ENCODE measurements around the gene MN1.

Gene MN1

DNA sequence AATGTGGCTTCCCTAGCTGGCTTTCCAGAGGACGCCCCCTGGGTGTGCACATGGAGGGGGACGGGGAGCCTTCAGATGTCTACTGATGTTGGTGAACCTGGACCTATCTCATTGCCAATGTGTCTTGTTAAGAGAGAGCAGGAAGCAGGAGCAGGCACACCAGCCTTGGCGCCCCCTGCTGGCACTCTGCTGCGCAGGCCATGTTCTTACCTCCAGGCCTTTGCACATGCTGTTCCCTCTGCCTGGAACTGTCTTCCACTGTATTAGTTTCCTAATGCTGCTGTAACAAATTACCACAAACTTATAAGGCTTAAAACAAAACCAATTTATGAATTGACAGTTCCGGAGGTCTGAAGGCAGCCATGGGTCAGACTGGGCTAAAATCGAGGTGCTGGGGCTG is 23.6 kb upstream of the MN1 start:
- DNase-seq = peak; percentile 12

DNA sequence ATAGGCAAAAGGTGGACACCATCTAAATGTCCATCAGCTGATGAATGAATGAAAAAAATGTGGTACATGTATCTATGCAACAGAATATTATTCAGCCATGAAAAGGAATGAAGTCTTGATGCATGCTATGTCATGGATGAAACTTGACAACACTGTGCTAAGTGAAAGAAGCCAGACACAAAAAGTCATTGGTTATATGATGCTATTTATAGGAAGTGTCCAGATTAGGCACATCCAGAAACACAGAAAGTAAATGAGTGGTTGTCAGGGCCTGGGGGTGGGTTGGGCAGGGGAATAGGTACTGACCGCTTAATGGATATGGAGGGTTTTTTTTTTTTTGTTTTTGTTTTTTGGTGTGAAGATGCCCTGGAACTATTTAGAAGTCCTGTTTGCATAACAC is 21.7 kb upstream of the MN1 start:
- no peak for DNase-seq

DNA sequence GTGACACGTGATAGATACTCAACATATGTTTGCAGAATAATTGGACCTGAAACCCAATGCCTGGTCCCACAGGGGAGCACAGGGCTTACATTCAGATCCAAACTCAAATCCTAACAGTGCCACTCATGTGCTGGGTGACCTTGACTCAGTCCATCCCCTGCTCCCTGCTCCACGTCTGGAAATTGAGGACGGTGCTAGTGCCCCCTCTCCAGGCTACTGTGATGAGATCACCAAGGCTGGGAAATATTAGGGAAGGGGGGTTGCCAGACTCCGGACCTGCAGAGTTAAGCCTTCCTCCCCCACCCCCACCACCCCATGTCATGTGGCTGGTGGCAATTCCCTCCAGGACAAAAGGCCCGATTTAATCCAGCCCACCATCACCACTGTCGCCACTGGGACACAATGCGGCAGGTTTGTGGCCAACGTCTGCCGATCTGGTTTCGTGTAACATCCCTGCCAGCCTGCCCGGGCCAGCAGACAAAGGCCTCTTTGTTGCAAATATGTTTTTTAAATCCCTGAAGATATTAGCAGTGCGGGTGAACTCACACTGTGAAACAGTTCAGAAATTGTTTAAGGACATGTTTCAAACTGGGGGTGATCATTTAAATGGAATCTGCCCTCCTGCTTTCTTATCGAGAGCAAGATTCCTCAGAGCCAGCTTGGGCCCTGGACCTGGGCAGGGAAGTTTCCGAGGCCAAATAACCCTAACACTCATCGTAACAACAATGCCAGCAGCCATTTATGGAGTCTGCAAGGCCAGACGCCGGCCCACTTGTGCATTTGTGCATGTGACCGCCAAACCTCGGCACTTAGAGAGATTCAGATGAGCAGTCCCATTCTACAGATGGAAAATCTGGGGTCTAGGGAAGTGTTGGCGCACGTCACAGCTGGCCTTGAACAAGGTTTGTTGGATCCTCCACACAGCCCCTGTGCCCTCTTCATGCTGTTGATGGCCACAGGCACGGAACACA is 19.6 kb upstream of the MN1 start:
- DNase-seq = no peak

GRCh38 chr22:27816552-27816951 is 15.0 kb upstream of the MN1 start:
- no peak for DNase-seq

GRCh38 chr22:27815826-27816530 is 14.4 kb upstream of the MN1 start:
- DNase-seq = no peak

DNA sequence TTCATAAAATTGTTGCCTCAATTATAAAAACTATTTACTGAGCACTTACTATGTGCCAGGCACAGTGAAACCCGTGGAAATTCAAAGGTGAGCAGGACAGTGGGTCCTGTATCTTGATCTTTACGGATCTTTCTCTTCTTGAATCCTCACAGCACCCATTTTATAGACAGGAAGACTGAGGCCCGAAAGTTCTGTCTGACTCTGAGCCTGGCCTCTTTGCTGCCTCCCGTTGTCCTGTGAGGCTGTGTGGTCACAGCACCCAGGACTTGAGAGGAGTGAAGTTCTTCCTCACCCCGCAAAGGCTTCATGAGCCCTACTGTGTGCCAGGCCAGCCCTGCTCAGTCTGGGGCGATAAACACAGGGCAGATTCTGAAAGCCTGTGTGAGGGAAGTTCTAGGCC is 13.4 kb upstream of the MN1 start:
- no peak for DNase-seq

DNA sequence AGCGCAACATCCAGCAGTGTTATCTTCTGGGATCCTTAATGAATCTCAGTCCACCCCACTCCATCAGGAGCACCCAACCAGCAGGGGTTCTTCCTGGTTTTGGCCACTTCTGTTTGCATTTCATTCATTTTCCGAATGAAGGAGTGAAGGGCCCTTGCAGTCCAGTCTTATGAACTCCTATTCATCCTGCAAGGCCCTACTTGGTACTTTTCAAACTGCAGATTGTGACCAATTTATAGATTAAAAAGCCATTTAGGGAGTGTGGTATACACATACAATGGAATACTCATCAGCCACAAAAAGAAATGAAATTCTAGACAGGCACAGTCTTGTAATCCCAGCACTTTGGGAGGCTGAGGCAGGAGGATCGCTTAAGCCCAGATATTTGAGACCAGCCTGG is 10.2 kb upstream of the MN1 start:
- no peak for DNase-seq

- no peak for DNase-seq
Observed at GRCh38 chr22:27810609-27811151, 9.1 kb upstream of the MN1 start.

GRCh38 chr22:27809700-27810608 is 8.4 kb upstream of the MN1 start:
- no peak for DNase-seq

- DNase-seq = no peak
Observed at GRCh38 chr22:27809226-27809603, 7.7 kb upstream of the MN1 start.

- DNase-seq = no peak
Observed at GRCh38 chr22:27808451-27809225, 7.1 kb upstream of the MN1 start.

- no peak for DNase-seq
Observed at GRCh38 chr22:27805841-27806240, 4.3 kb upstream of the MN1 start.

GRCh38 chr22:27804470-27805297 is 3.1 kb upstream of the MN1 start:
- DNase-seq = peak; percentile 56

- DNase-seq = no peak
Observed at GRCh38 chr22:27803841-27804415, 2.4 kb upstream of the MN1 start.

- DNase-seq = peak; percentile 6
Observed at GRCh38 chr22:27802346-27803073, 954 bp upstream of the MN1 start.

- peak; percentile 14 for DNase-seq
Observed at GRCh38 chr22:27801202-27801615, 347 bp downstream of the MN1 start.

DNA sequence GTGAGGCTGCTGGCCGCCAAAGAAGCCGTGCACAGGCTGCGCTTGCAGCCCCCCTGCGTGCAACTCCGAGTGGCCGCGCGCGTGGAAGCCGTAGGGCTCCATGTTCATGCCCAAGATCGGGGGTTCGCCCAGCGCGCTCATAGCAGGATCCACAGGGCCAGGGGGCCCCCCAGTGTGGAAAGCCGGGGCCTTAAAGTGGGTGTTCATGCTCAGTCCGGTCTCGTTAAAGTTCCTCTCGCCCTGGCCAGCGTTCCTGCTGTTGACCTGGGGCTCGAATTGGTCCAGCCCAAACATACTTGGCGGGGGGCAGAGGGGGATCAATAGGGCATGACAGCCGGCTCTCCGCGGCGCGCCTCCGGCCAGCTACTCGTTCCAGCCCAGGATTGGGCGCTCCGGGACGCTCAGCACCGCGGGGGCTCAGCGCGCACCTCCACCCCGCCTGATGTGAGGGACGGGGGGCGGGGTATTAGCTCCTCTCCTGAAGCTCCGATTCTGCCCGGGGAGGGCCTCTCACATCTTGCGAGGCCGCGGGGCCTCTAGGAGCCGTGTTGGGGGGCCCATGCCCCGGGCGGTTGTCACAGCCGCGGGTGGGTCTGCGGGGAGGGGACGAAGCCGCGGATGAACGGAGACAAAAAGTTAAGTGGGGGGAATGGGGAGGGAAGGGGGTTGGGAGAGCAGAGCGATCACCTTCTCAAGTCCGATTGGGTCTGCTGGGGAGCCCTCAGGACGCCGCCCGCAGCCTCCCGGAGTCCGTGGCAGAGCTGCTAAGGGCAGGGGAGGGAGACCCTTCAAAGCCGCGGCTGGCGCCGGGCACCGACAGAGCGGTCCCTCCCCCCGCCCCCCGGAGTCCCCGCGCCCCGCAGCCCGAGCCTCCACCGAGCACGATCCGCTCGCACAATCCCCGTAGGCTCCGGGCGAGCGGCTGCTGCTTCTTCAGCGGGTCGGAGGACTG is 1.0 kb downstream of the MN1 start:
- no peak for DNase-seq

DNA sequence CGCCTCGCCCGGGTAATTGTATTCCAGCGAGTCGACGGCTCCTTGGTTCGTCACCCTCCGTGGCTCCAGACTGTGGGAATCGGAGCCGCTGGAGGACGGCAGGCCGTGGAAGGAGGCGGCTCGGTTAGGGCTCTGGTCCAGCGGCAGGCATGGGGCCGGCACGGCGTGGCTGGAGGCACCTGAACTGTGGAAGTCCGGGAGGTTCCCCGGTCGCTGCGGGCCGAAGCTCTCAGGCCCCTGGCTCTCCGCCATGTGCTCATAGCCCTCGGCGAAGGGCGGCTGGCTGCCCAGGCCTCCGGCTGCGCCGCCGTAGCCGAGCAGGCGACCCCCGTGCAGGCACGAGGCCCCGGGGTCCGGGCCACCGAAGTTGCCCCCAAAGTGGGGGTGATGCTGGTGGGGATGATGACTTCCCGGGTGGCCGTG is 1.7 kb downstream of the MN1 start:
- DNase-seq = no peak

All from stimulated activated CD4-positive, alpha-beta T cell treated with anti-CD3 and anti-CD28 coated beads, Interleukin-4, amount 100 ng/mL, for 24 hours (primary cell).